GM18498 (cell line): Measurements from ENCODE around the gene USP2.

Source experiments
- ATAC-seq: cut with Tn5 transposase; IDR thresholded peaks from one replicate; pipeline ENCODE4 v1.9.1; 2021; ENCODE audit warnings: mild to moderate bottlenecking, moderate library complexity; ENCODE audit not compliant: unreplicated experiment

The USP2 gene

GRCh38 chr11:119345685-119346084, 35.8 kb downstream of the USP2 start:
- ATAC-seq: no peak

GRCh38 chr11:119344291-119345010, 37.0 kb downstream of the USP2 start:
- ATAC-seq: no peak

- no peak for ATAC-seq
These were observed 37.8 kb downstream of the USP2 start for GRCh38 chr11:119343726-119344125.

- ATAC-seq: no peak
These were observed 38.9 kb downstream of the USP2 start for GRCh38 chr11:119342362-119343130.

- ATAC-seq: no peak
These were observed 39.5 kb downstream of the USP2 start for GRCh38 chr11:119342023-119342300.

GRCh38 chr11:119341222-119342022, 40.1 kb downstream of the USP2 start:
- ATAC-seq: no peak

GRCh38 chr11:119340335-119341221, 40.9 kb downstream of the USP2 start, which contains the start of gene C1QTNF5:
Gene C1QTNF5 (minus strand): TSS chr11:119340883. CDS start chr11:119340397, 486 bp downstream.
- ATAC-seq: no peak

GRCh38 chr11:119339589-119340334, 41.7 kb downstream of the USP2 start:
- ATAC-seq: no peak

- no peak for ATAC-seq
These were observed 42.4 kb downstream of the USP2 start for GRCh38 chr11:119338965-119339588.

- ATAC-seq: no peak
These were observed 43.1 kb downstream of the USP2 start for GRCh38 chr11:119338318-119338890.

- no peak for ATAC-seq
These were observed 43.7 kb downstream of the USP2 start for GRCh38 chr11:119337581-119338317.

- ATAC-seq: no peak
These were observed 44.6 kb downstream of the USP2 start for GRCh38 chr11:119336744-119337469.

DNA sequence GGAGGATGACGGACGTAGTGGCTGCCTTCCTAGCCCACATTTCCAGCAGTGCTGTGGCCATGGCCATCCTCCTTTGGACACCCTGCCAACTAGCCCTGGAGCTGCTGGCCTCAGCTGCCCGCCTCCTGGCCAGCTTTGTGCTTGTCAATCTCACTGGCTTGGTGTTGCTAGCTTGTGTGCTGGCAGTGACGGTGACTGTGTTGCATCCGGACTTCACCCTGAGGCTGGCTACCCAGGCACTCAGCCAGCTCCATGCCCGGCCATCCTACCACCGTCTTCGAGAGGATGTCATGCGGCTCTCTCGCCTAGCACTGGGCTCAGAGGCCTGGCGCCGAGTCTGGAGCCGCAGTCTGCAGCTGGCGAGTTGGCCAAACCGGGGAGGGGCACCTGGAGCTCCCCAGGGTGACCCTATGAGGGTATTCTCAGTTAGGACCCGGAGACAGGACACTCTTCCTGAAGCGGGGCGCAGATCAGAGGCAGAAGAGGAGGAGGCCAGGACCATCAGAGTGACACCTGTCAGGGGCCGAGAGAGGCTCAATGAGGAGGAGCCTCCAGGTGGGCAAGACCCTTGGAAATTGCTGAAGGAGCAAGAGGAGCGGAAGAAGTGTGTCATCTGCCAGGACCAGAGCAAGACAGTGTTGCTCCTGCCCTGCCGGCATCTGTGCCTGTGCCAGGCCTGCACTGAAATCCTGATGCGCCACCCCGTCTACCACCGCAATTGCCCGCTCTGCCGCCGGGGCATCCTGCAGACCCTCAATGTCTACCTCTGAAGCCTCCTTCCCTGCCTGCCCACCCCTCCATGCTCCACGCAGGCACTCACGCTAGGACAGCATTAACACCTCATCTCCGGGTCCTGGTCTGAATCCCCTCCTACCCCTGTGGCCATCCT, 45.6 kb downstream of the USP2 start:
- no peak for ATAC-seq

DNA sequence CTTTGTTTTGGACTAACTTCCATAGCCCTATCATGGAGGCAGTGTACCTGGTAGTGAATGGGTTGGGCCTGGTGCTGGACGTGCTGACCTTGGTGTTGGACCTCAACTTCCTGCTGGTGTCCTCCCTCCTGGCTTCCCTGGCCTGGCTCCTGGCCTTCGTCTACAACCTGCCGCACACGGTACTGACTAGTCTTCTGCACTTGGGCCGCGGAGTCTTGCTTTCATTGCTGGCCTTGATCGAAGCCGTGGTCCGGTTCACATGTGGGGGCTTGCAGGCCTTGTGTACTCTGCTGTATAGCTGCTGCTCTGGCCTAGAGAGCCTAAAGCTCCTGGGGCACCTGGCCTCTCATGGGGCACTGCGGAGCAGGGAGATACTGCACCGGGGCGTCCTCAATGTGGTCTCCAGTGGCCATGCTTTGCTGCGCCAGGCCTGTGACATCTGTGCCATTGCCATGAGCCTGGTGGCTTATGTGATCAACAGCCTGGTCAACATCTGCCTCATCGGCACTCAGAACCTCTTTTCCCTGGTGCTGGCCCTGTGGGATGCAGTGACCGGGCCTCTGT, 46.3 kb downstream of the USP2 start:
- no peak for ATAC-seq

DNA sequence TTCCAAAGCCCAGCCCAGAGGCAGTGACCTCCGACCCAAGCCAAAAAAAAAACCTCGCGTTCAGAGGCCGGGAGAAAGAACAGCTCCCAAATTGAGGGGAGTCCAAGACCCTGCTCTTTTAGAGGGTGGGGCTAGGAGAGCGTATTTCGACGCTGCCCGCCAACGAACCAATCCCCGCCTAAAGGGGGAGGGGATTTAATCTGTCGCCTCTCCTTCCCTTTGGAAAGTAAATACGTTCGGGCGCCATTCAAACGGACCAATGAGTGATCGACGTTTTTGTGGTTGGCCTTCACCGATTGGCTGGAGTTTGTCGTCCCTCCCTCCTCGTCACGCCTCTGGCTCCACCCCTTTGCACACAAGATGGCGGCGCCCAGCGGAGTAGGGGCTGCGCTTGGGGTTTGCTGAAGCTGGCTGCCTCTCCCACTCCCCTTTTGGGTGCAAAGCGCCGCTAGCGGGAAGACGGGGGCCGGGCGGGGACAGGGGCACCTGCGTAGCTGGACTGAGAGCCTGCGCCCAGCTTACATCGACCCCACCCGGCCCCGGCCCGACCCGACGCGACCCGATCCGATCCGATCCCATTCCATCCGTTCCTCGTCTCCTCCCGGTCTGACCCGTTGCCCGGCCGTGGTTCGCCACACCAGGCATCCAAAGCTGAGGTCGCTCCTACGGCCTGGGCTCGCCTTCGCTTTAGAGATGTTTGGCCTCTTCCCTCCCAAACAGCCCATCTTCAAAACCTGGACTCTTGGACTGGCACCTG, 47.1 kb downstream of the USP2 start, which contains the start of gene RNF26:
TSS of gene RNF26 (plus strand) at position 354 of the 757 bp plus-strand sequence. CDS start 596 bp downstream, outside the sequence.
- ATAC-seq: peak; percentile 94
